Measurements from ENCODE around the gene CD74. TPM values are rescaled to one million over a fixed set of nuclear protein-coding genes. Genes with fewer than 3 reads are reported as not detected.
A peak's percentile ranks its signal among the peaks of the same experiment; 100 is the strongest.

Gene CD74
- total and polyA plus RNA-seq, 10 of the 15 experiments (the other 5 are each of a cell fraction or from before 2014, with no cell fraction given): 1,387 to 11,063 (median 3,922) TPM

GRCh38 chr5:150357326-150358260, 55.1 kb downstream of the CD74 start, which contains the start of gene TCOF1:
TSS of gene TCOF1 (plus strand) at chr5:150357697. CDS start at chr5:150357747, 50 bp downstream.
- DNase-seq (ENCODE audit: low read depth, low spot score): peak; percentile 78
- Histone ChIP-seq H3K79me2 (ENCODE audit: control insufficient read depth, insufficient read depth, low read length) (peaks cover 39% of the 10 kb centered on the region), H2AFZ (ENCODE audit: control insufficient read depth, low read depth, low read length) (peak within 1 kb of the TSS; percentile 95), H3K9ac (ENCODE audit: control insufficient read depth, insufficient read depth, low read length) (peak within 1 kb of the TSS; percentile 81), H3K4me3 (peak within 1 kb of the TSS; percentile 96), H3K9me3 (replicated peaks; ENCODE audit: control insufficient read depth, insufficient read depth, low read length) (no peaks in the 10 kb centered on the region), H3K4me2 (ENCODE audit: control insufficient read depth, insufficient read depth) (peak within 1 kb of the TSS; percentile 80), H4K20me1 (ENCODE audit: control insufficient read depth, insufficient read depth) (no peaks in the 10 kb centered on the region), H3K4me1 (ENCODE audit: control insufficient read depth, insufficient read depth, low read length) (peaks cover 25% of the 10 kb centered on the region), H3K27ac (ENCODE audit: control insufficient read depth, insufficient read depth) (peak within 1 kb of the TSS; percentile 82), H3K36me3 (ENCODE audit: control insufficient read depth in 2 of 2, insufficient read depth in 2 of 2, low read length in 1 of 2) (peaks cover 3 to 4% of the 10 kb centered on the region in 2 experiments), H3K27me3 (replicated peaks in 1 of 2; ENCODE audit: control insufficient read depth in 2 of 2, insufficient read depth in 2 of 2, low read length in 1 of 2) (no peaks in the 10 kb centered on the region)
- in situ Hi-C loops (cut with MboI) (no loop called here), intact Hi-C loops (cut with micrococcal nuclease; ENCODE audit: unreplicated experiment) (loop anchor here (10.0 kb wide), 1 partner anchor 77 kb away; no protein-coding TSS in a partner anchor)
- POLR2A ChIA-PET: interaction anchor here (1.4 kb wide), 1 partner anchor 55 kb away, joined by 6 read pairs; the partner anchor contains the start of gene CD74
- RAD21 ChIA-PET (ENCODE audit: unreplicated experiment): no interaction called here
- FAIRE-seq: peak; percentile 52
- SMC1A ChIA-PET (ENCODE audit: uncharacterized antibody, unreplicated experiment): interaction anchor here (0.5 to 1.9 kb wide), 3 partner anchors 40 to 94 kb away, joined by 3 to 4 read pairs (median 4); no protein-coding TSS in a partner anchor
- 1% methylated on average over 76 of the region's 90 CpGs for WGBS (ENCODE audit: insufficient coverage, insufficient replicate concordance, low lambda C conversion rate, missing lambda C conversion rate)
- TSS peak; percentile 63 for BruUV-seq (replicated peaks)
- peak; percentile 93 for ATAC-seq
- CTCF ChIA-PET: interaction anchor here (0.8 to 1.5 kb wide), 5 partner anchors 40 to 182 kb away, joined by 3 to 5 read pairs (median 3); partner anchors contain the start of gene RPS14
- TF ChIP-seq BCL11A (IDR thresholded peaks at IDR 0.05; ENCODE audit: low read depth, low read length) (no peak), MYB (IDR thresholded peaks at IDR 0.05; ENCODE audit: borderline replicate concordance, low read depth, low read length) (no peak), NFIC (IDR thresholded peaks at IDR 0.05; ENCODE audit: low read depth, low read length) (no peak), ASH2L (IDR thresholded peaks at IDR 0.05; ENCODE audit: borderline replicate concordance, low read depth) (no peak), NR2C2 (IDR thresholded peaks at IDR 0.05; ENCODE audit: borderline replicate concordance, control insufficient read depth, insufficient read length, low read depth) (no peak), CUX1 (IDR thresholded peaks at IDR 0.05; ENCODE audit: insufficient replicate concordance, low read depth, low read length) (no peak), ZNF24 (IDR thresholded peaks at IDR 0.05) (0 out of 2 replicates have a peak, but pooled peaks have one; percentile 18), SP1 (IDR thresholded peaks at IDR 0.05; ENCODE audit: low read depth, low read length) (no peak), SUZ12 (IDR thresholded peaks at IDR 0.05; ENCODE audit: unreplicated experiment) (no peak)
- TF ChIP-seq, protein P1, sequence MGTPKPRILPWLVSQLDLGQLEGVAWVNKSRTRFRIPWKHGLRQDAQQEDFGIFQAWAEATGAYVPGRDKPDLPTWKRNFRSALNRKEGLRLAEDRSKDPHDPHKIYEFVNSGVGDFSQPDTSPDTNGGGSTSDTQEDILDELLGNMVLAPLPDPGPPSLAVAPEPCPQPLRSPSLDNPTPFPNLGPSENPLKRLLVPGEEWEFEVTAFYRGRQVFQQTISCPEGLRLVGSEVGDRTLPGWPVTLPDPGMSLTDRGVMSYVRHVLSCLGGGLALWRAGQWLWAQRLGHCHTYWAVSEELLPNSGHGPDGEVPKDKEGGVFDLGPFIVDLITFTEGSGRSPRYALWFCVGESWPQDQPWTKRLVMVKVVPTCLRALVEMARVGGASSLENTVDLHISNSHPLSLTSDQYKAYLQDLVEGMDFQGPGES (IDR thresholded peaks at IDR 0.05): no peak
- TF ChIP-seq, protein P2, sequence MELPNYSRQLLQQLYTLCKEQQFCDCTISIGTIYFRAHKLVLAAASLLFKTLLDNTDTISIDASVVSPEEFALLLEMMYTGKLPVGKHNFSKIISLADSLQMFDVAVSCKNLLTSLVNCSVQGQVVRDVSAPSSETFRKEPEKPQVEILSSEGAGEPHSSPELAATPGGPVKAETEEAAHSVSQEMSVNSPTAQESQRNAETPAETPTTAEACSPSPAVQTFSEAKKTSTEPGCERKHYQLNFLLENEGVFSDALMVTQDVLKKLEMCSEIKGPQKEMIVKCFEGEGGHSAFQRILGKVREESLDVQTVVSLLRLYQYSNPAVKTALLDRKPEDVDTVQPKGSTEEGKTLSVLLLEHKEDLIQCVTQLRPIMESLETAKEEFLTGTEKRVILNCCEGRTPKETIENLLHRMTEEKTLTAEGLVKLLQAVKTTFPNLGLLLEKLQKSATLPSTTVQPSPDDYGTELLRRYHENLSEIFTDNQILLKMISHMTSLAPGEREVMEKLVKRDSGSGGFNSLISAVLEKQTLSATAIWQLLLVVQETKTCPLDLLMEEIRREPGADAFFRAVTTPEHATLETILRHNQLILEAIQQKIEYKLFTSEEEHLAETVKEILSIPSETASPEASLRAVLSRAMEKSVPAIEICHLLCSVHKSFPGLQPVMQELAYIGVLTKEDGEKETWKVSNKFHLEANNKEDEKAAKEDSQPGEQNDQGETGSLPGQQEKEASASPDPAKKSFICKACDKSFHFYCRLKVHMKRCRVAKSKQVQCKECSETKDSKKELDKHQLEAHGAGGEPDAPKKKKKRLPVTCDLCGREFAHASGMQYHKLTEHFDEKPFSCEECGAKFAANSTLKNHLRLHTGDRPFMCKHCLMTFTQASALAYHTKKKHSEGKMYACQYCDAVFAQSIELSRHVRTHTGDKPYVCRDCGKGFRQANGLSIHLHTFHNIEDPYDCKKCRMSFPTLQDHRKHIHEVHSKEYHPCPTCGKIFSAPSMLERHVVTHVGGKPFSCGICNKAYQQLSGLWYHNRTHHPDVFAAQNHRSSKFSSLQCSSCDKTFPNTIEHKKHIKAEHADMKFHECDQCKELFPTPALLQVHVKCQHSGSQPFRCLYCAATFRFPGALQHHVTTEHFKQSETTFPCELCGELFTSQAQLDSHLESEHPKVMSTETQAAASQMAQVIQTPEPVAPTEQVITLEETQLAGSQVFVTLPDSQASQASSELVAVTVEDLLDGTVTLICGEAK (IDR thresholded peaks at IDR 0.05; ENCODE audit: borderline replicate concordance): peak; percentile 84

Measured in GM12878 (cell line).